GM19023 (cell line): ENCODE measurements around the gene CEBPG.

Source experiments
- ATAC-seq: cut with Tn5 transposase; IDR thresholded peaks from one replicate; pipeline ENCODE4 v1.9.1; 2021; ENCODE audit warnings: mild to moderate bottlenecking, moderate library complexity; ENCODE audit not compliant: unreplicated experiment

CEBPG gene

DNA sequence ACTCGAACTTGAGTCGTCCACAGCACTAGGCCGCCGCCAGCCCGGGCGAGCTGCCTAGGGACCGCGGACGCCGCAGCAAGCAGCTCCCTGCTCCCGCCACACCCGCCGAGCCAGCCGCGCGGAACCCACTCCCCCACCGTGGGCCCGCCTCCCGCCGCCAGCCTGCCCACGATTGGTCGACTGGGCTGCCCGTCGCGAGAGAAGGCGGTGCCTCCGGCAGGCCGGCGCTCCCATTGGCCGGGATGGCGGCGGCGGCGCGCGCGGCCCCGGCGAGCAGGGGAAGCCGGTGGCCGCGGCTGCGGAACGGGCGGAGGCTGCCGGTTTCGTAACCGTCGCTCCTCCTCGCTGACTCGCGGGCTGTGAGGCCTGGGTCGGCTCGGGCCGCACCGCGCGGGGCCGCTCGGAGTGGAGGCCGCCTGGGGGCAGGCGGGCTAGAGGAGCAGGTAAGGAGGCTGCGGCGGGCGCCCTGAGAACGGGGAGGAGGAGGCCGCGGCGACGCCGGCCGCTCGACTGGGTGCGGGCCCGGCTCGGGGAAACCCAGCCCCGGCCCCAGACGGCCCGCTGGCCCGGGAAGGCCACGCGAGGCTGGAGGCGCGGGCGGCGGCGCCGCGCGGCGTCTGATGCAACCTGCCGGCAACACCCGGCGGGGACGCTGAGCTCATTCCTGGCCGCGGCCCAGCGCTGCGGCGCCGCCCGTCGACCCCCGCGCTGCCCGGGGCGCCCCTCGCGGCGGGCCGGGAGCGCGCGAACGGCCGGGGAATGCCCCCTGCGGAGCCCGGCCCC lies at the start of gene CEBPG:
Gene CEBPG, plus strand, starts transcription at position 257 of the 783 bp plus-strand sequence. CDS start 5,531 bp downstream, outside the sequence.
- peak; percentile 85 for ATAC-seq

DNA sequence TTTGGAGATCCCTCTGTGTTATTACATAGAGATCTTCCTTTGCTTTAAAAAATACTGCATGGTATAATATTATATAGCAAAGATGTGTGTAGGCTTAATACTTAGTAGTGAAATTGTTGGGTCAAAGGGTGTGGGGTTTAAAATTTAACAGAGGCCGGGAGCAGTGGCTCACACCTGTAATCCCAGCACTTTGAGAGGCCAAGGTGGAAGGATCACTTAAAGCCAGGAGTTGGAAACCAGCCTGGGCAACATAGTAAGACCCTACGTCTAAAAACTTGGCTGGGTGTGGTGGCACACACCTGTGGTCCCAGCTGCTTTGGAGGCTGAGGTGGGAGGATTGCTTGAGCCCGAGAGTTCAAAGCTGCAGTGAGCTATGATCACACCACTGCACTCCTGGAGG lies 48.9 kb upstream of the CEBPG start:
- no peak for ATAC-seq

- no peak for ATAC-seq
Measured at GRCh38 chr19:33325920-33326319, 47.6 kb upstream of the CEBPG start.

- ATAC-seq: no peak
Measured at GRCh38 chr19:33329060-33329459, 44.4 kb upstream of the CEBPG start.

DNA sequence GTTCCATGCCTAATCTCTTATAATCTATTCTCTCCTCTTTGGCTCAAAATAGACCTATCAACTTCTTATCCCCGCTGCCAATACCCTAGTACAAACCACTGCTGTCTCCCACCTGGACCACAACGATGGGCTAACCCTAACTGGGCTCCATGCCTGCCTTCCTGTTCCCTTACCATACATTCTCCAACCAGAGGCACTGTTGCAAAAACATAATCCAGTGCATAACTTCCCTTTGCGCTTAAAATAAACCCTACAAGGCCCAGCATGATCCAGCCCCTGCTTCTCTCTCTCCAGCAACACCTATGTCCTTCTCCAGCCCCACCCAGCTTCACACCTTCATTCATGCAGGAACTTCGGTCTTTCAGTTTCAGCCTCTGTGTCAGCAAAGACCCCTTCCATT lies 43.8 kb upstream of the CEBPG start:
- no peak for ATAC-seq

DNA sequence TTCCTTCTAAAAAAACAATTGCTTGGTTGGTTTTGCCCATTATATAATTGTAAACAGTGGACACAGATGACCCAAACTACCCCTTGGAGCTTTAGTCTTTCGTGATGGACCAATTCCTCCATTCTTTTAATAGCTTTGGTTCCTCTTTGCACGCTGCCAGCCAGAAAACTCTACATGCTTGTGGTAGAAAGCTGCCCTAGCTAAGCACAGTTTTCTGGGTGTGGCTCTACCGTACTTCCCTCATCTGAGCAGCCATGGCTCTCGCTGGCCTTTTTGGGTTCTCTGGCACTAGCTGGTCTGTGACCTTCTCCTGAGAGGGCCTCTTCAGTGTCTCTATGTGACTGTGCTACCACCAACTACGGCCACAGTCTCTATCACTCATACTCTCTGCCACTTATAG lies 41.3 kb upstream of the CEBPG start:
- no peak for ATAC-seq

DNA sequence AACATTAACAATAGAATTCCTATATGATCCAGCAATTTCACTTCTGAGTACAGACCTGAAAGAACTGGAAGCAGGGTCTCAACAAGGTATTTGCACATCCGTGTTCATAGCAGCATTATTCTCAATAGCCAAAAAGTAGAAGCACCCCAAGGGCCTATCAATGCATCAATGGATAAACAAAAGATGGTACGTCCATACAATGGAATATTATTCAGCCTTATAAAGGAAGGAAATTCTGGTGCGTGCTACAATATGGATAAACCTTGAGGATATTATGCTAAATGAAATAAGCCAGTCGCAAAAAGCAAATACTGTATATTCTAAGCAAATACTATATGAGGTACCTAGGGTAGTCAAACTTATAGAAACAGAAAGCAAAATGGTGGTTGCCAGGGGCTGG lies 40.4 kb upstream of the CEBPG start:
- ATAC-seq: no peak

GRCh38 chr19:33333642-33334041 lies 39.9 kb upstream of the CEBPG start:
- ATAC-seq: no peak

GRCh38 chr19:33334271-33334670 lies 39.2 kb upstream of the CEBPG start:
- no peak for ATAC-seq

DNA sequence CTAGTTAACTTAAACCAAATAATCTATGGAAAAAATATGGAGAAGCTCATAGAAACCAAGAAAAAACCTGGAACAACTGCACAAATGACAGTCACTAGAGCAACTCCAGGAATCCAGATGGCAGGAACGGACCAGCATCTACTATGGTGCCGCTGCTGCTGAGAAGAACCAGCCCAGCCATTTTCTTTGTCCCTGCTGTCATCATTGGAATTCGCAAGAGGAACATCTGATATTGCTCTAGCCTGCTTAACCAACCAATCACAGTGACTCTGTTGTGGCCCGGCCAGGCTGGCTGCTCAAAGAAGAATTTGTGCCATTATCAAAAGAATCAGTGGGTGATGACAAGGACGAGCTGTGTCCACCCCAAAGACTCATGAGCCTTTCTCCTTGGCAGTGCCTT lies 38.1 kb upstream of the CEBPG start:
- ATAC-seq: no peak

DNA sequence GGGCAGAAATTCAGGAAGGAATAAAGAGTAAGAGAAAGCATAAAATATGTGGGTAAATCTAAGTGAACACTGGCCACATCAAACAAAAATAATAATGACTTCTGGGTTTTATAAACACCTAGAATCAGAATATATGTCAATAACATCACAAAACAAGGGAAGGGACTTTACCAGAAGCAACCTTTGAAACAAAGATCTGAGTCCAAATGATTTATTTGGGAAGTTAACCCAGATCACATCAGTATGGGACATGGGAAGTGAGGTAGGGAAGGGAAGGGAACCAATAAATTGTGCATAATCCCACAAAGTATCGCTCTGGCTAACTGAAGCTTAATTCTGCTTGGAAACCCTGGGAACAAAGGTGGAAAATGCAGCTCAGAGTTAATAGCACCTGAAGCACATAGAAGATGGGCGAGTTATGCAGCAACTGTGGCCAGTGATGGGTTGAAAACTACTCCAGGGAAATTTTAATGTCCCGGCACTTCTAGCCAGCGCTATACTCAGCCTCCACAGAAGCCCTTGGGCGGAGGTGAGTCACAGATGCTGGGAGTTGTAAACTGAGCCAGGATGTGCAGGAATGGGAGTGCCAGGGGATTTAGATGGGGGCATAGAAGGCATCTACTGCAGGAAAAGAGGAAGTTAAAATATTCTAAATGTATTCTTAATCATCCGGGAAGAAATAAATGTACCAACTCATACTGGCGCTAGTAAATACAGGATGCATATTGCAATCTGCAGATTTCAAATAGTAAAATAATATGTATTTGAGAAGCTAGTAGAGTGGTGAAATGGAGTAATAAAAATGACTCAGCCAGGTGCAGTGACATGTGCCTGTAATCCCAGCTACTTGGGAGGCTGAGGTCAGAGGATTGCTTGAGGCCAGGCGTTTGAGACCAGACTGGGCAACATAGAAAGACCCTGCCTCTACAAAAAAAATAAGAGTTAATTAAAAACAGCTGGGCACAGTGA lies 34.2 kb upstream of the CEBPG start:
- ATAC-seq: no peak

GRCh38 chr19:33340991-33341390 lies 32.5 kb upstream of the CEBPG start:
- no peak for ATAC-seq

- no peak for ATAC-seq
Measured at GRCh38 chr19:33343301-33343700, 30.2 kb upstream of the CEBPG start.

GRCh38 chr19:33343859-33344572 lies 29.5 kb upstream of the CEBPG start:
- ATAC-seq: no peak

DNA sequence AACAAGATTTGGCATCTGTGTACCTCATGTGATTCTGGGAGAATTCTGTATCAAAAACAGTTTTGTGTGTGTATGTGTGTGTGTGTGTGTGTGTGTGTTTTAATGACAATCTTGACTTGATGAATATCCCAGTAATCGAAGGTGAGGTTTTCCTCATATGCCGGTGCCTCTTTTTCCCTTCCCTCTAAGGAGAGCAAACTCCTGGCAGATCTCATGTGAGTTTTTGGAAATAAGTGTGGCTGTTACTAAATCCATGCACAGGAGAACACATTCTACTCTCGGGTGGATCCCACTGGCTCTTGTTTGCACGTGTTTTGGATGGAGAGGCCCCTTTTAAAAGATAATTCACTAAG lies 29.0 kb upstream of the CEBPG start:
- ATAC-seq: no peak

DNA sequence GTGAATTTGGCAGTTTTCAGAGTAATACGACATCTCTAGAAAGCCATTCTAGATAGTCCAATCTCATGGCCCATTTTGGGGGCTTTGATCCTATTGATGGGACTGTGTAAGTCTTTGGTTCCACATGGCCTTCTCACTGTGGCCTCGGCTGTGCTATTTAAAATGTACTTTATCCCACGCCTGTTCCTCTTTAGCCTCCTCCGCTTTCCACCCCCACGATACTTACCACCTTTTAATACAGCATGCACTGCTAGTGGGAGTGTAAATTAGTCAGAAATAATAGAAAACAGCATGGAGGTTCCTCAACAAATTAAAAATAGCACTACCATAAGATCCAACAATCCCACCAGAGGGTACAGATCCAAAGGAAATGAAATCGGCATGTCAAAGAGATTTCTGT lies 28.3 kb upstream of the CEBPG start:
- no peak for ATAC-seq

DNA sequence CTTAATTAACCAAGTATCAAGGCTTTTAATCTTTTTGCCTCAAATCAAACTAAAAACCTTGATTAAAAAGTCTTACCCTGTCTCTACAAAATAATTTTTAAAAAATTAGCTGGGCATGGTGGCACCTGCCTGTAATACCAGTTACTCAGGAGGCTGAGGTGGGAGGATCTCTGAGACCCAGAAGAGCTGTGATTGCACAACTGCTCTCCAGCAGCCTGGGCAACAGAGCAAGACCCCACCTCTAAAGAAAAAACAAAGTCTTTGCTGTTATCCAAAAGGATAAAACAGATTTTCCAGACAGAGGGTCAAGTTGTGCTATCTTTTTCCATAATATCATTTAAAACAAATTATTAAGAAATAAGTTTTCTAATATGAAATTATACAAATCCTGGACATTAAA lies 26.8 kb upstream of the CEBPG start:
- no peak for ATAC-seq

- ATAC-seq: no peak
Measured at GRCh38 chr19:33347300-33347699, 26.2 kb upstream of the CEBPG start.

DNA sequence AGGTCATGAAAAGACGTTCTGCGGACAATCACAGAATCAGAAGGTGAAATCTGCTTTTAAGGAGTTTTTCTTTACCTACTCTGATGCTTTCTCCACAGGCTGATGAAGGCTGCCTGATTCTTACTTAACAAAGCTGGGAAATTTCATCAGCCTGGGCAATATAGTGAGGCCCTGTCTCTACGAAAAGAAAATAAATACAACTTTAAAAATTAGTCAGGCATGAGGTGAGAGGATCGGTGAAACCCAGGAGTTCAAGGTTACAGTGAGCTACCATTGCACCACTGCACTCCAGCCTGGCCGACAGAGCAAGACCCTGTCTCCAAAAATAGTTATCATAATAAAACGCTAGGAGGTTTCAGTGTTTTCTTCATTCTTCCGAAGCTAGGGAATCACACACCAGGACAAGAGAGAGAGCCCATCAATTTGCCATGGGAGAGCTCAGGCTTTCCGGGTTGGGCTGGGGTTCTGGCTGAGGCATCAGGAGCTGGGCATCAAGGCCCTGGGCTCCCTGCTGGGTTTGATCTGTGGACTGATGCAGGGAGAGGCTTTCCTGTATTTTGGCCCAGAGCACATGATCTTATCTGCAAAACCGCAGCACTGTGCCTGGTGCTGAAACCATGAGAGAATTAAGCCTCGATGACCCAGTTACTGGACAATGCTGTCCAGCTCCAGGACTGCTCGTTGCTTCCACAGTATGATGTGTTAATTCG lies 25.1 kb upstream of the CEBPG start:
- no peak for ATAC-seq

DNA sequence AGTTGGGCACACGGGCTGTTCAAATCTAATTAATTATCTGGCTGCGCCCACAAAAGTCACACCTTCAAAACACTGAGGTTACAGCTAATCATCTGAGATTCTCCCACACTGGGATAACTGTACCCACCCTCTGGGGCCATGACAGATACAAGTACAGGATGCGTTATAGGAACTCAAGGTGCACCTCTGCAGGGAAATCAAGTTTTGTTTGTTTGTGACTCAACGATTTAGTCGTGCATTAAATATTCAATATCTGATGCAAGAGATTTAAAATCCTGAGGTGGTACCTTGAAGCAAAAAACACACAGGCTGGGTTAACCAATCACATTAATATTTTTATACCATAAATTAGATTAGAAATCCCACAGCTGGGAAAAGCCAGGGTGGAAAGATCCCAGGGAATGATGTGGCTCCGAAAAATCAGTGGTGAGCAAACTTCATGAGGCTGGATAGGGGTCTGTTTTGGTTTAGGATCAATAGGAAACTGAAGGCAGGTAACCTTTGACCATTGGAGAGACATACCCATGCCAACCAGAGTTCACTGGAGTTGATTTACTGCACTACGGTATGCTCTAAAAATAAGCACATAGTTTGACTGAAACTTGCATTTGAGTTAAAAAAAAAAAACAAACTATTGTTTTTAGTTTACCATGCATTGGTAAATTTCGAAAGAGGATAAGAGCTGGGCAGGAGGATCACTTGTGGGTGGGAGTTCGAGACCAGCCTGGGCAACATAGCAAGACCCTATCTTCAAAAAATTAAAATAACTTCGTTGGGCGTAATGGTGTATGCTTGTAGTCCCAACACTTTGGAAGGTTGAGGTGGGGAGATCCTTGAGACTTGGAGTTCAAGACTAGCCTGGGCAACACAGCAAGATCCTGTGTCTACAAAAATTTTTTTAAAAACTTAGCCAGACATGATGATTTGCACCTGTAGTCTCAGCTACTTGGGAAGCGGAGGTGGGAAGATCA lies 23.9 kb upstream of the CEBPG start:
- ATAC-seq: no peak
